GM12891 (cell line): Measurements from ENCODE around the gene CABP2.

ENCODE experiments used
- PAX5 ChIP-seq: IDR thresholded peaks from 2 replicates; pipeline ENCODE4 v1.6.1; 2011; ENCODE audit warnings: low read length, moderate library complexity, mild to moderate bottlenecking; ENCODE audit not compliant: insufficient read depth, severe bottlenecking
- POLR2A ChIP-seq: IDR thresholded peaks from 2 replicates; pipeline ENCODE4 v1.6.1; 2011; ENCODE audit warnings: low read depth, low read length, control low read depth
- POLR2AphosphoS5 ChIP-seq: IDR thresholded peaks from 2 replicates; pipeline ENCODE4 v1.6.1; 2011; ENCODE audit warnings: low read depth, low read length, control low read depth
- POU2F2 ChIP-seq: IDR thresholded peaks from 2 replicates; pipeline ENCODE4 v1.6.1; 2011; ENCODE audit warnings: low read depth, mild to moderate bottlenecking, control low read depth, low read length, moderate library complexity
- SPI1 ChIP-seq: IDR thresholded peaks from 2 replicates; pipeline ENCODE4 v1.6.1; 2011; ENCODE audit warnings: low read depth, low read length, control low read depth
- TAF1 ChIP-seq: IDR thresholded peaks from 2 replicates; pipeline ENCODE4 v1.6.1; 2011; ENCODE audit warnings: low read depth, low read length, control low read depth

GRCh38 chr11:67520856-67521824, 2.1 kb downstream of the CABP2 start:
- TF ChIP-seq POLR2AphosphoS5 (no peak), POLR2A (no peak), POU2F2 (no peak), TAF1 (no peak), SPI1 (no peak), PAX5 (no peak)
